Neural cell (in vitro differentiated cells): Measurements from ENCODE around the gene PEX11A.

Source experiments
- EZH2 ChIP-seq: fragments of 200-600, 300-800 bp; shearing (Covaris generic), sonication (generic); IDR thresholded peaks from 2 replicates; pipeline ENCODE4 v1.6.1; 2014; ENCODE audit warnings: antibody characterized with exemption, low read length, borderline replicate concordance, mild to moderate bottlenecking; ENCODE audit not compliant: insufficient read depth, poor library complexity, severe bottlenecking
- POLR2AphosphoS5 ChIP-seq: IDR thresholded peaks from 2 replicates; pipeline ENCODE4 v1.6.1; 2012
- RAD21 ChIP-seq: fragments of 450-650 bp; conservative IDR thresholded peaks from 2 replicates; pipeline ENCODE4 v1.6.1; 2014; ENCODE audit warnings: antibody characterized with exemption, mild to moderate bottlenecking, moderate library complexity
- TAF1 ChIP-seq: IDR thresholded peaks from 2 replicates; pipeline ENCODE4 v1.6.1; 2012; ENCODE audit warnings: low read depth
- TF ChIP-seq, protein P1 (sequence below): fragments of 450-650 bp; IDR thresholded peaks from 2 replicates; pipeline ENCODE4 v1.5.1; 2014; ENCODE audit warnings: antibody characterized with exemption, mild to moderate bottlenecking, moderate library complexity; ENCODE audit not compliant: poor library complexity, severe bottlenecking
- TF ChIP-seq, protein P2 (sequence below): IDR thresholded peaks from 2 replicates; pipeline ENCODE4 v1.6.1; 2012; ENCODE audit warnings: borderline replicate concordance

DNA sequence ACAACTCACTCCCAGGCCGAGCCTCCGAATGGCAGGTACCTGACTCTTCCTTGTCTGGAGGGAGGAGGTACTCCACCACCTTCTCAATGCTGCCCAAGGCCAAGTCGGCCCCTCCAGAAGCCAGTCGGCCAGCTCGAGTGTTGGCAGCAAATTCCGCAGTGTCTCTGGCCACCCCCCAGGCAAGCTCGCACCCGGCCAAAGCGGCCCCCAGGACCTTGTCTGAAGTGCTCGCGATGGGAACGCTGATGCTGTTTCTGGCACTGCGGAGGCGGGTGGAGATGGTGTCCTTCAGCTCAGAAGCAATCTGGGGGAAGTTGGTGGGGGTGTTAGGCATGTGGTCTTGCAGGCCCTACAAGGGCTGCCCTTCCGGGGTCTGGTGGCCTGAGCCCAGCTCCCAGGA lies 20.6 kb downstream of the PEX11A start:
- TF ChIP-seq TAF1 (no peak), POLR2AphosphoS5 (no peak), EZH2 (no peak), RAD21 (no peak)
- TF ChIP-seq, protein P1, sequence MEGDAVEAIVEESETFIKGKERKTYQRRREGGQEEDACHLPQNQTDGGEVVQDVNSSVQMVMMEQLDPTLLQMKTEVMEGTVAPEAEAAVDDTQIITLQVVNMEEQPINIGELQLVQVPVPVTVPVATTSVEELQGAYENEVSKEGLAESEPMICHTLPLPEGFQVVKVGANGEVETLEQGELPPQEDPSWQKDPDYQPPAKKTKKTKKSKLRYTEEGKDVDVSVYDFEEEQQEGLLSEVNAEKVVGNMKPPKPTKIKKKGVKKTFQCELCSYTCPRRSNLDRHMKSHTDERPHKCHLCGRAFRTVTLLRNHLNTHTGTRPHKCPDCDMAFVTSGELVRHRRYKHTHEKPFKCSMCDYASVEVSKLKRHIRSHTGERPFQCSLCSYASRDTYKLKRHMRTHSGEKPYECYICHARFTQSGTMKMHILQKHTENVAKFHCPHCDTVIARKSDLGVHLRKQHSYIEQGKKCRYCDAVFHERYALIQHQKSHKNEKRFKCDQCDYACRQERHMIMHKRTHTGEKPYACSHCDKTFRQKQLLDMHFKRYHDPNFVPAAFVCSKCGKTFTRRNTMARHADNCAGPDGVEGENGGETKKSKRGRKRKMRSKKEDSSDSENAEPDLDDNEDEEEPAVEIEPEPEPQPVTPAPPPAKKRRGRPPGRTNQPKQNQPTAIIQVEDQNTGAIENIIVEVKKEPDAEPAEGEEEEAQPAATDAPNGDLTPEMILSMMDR, result no peak
- TF ChIP-seq, protein P2, sequence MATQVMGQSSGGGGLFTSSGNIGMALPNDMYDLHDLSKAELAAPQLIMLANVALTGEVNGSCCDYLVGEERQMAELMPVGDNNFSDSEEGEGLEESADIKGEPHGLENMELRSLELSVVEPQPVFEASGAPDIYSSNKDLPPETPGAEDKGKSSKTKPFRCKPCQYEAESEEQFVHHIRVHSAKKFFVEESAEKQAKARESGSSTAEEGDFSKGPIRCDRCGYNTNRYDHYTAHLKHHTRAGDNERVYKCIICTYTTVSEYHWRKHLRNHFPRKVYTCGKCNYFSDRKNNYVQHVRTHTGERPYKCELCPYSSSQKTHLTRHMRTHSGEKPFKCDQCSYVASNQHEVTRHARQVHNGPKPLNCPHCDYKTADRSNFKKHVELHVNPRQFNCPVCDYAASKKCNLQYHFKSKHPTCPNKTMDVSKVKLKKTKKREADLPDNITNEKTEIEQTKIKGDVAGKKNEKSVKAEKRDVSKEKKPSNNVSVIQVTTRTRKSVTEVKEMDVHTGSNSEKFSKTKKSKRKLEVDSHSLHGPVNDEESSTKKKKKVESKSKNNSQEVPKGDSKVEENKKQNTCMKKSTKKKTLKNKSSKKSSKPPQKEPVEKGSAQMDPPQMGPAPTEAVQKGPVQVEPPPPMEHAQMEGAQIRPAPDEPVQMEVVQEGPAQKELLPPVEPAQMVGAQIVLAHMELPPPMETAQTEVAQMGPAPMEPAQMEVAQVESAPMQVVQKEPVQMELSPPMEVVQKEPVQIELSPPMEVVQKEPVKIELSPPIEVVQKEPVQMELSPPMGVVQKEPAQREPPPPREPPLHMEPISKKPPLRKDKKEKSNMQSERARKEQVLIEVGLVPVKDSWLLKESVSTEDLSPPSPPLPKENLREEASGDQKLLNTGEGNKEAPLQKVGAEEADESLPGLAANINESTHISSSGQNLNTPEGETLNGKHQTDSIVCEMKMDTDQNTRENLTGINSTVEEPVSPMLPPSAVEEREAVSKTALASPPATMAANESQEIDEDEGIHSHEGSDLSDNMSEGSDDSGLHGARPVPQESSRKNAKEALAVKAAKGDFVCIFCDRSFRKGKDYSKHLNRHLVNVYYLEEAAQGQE, result no peak
